AG04450 (cell line): Measurements from ENCODE around the gene PLET1. TPM values are rescaled to one million over a fixed set of nuclear protein-coding genes. Genes with fewer than 3 reads are reported as not detected.
A peak's percentile ranks its signal among the peaks of the same experiment; 100 is the strongest.

Experiments used
- CTCF ChIA-PET: fragments of 300-600, 350-600 bp; formaldehyde crosslinking; extraction: SDS; loops from one replicate; lab custom pipeline; 2022; ENCODE audit warnings: antibody characterized with exemption, inconsistent platforms; lab: Charles Lee
- POLR2A ChIA-PET: fragments of 350-600 bp; formaldehyde crosslinking; extraction: SDS; loops from one replicate; lab custom pipeline; 2021; ENCODE audit warnings: antibody characterized with exemption, inconsistent platforms; lab: Yijun Ruan, JAX
- DNase-seq: peaks from one replicate; pipeline ENCODE4 v3.0.0-alpha.2; 2011; ENCODE audit warnings: low read depth, low spot score
- H3K27ac ChIP-seq: one replicate; pipeline ENCODE4 v1.5.1; 2012; ENCODE audit warnings: low read depth, low read length, control low read depth
- H3K27me3 ChIP-seq: one replicate; pipeline ENCODE4 v1.6.0; 2012; ENCODE audit warnings: low read length; ENCODE audit not compliant: control insufficient read depth, insufficient read depth
- H3K4me3 ChIP-seq: 2 replicates; pipeline ENCODE4 v1.5.1; 2011; ENCODE audit warnings: mild to moderate bottlenecking, low read depth, low read length, control low read depth
- H3K9me3 ChIP-seq: 2 replicates; pipeline ENCODE4 v1.5.1; 2012; ENCODE audit warnings: low read length; ENCODE audit not compliant: control insufficient read depth, insufficient read depth
- CTCF ChIP-seq: IDR thresholded peaks from 2 replicates; pipeline ENCODE4 v1.5.1; 2011; ENCODE audit warnings: low read depth, low read length, control low read depth, inconsistent platforms
- polyA plus RNA-seq: library from polyadenylated mRNA; depleted of rRNA; stranded (reverse); fragments of >200 nt; gene quantifications from 2 replicates; pipeline ENCODE4 v1.2.3, GENCODE V29; 2011

Gene PLET1
- polyA plus RNA-seq, 1 experiment, result not detected

GRCh38 chr11:112248201-112248600 is 12.5 kb downstream of the PLET1 start:
- Histone ChIP-seq H3K9me3 (no peaks in the 10 kb centered on the region), H3K27ac (peak overlapping the region; percentile 23), H3K27me3 (no peaks in the 10 kb centered on the region), H3K4me3 (no peak overlapping the region)
- no peak for DNase-seq
- TF ChIP-seq CTCF, result no peak
- ChIA-PET POLR2A (no interaction called here), CTCF (interaction anchor here (1.0 kb wide), 1 partner anchor 33 kb away, joined by 4 read pairs; no protein-coding TSS in a partner anchor)

- POLR2A ChIA-PET, result no interaction called here
These were observed 13.5 kb downstream of the PLET1 start for GRCh38 chr11:112247201-112247600.

GRCh38 chr11:112241486-112241885 is 19.2 kb downstream of the PLET1 start:
- no peak for TF ChIP-seq CTCF
- Histone ChIP-seq H3K27me3 (no peaks in the 10 kb centered on the region), H3K27ac (peak overlapping the region; percentile 21), H3K4me3 (no peak overlapping the region), H3K9me3 (no peaks in the 10 kb centered on the region)
- ChIA-PET POLR2A (interaction anchor here (0.7 to 2.0 kb wide), 4 partner anchors 11 to 323 kb away, joined by 3 to 10 read pairs (median 4); no protein-coding TSS in a partner anchor), CTCF (interaction anchor here (0.9 to 2.0 kb wide), 4 partner anchors 10 to 40 kb away, joined by 3 to 11 read pairs (median 8); no protein-coding TSS in a partner anchor)
- peak; percentile 64 for DNase-seq

More at GRCh38 chr11:112247201-112247600, 13.5 kb downstream of the PLET1 start:
- peak overlapping the region; percentile 31 for H3K27ac ChIP-seq
- DNase-seq, result no peak
- no peak overlapping the region for H3K4me3 ChIP-seq
- H3K27me3 ChIP-seq, result no peaks in the 10 kb centered on the region
- no peak for TF ChIP-seq CTCF
- no peaks in the 10 kb centered on the region for H3K9me3 ChIP-seq
- CTCF ChIA-PET, result no interaction called here

GRCh38 chr11:112238041-112238440 is 22.6 kb downstream of the PLET1 start:
- TF ChIP-seq CTCF, result no peak
- CTCF ChIA-PET, result interaction anchor here (1.8 kb wide), 1 partner anchor 19 kb away, joined by 6 read pairs; no protein-coding TSS in a partner anchor
- Histone ChIP-seq H3K4me3 (no peak overlapping the region), H3K27ac (no peak overlapping the region), H3K9me3 (no peaks in the 10 kb centered on the region), H3K27me3 (no peaks in the 10 kb centered on the region)
- no peak for DNase-seq
- POLR2A ChIA-PET, result interaction anchor here (0.9 kb wide), 1 partner anchor 29 kb away, joined by 3 read pairs; no protein-coding TSS in a partner anchor

- no peak for TF ChIP-seq CTCF
- H3K4me3 ChIP-seq, result no peak overlapping the region
- H3K27ac ChIP-seq, result no peak overlapping the region
- H3K27me3 ChIP-seq, result no peaks in the 10 kb centered on the region
- H3K9me3 ChIP-seq, result no peaks in the 10 kb centered on the region
- POLR2A ChIA-PET, result no interaction called here
- DNase-seq, result no peak
- CTCF ChIA-PET, result interaction anchor here (1.0 to 1.8 kb wide), 2 partner anchors 14 to 18 kb away, joined by 3 to 6 read pairs; no protein-coding TSS in a partner anchor
These were observed 23.2 kb downstream of the PLET1 start for GRCh38 chr11:112237451-112237850.
